Esophagus (tissue), 2 donors: ENCODE results near the gene HIVEP3. TPM values are rescaled to one million over a fixed set of nuclear protein-coding genes. Genes with fewer than 3 reads are reported as not detected.
A peak's percentile ranks its signal among the peaks of the same experiment; 100 is the strongest.

ENCODE experiments used
- H3K27ac ChIP-seq, 2 donors: one replicate each; pipeline ENCODE4 v1.5.1; 2013; ENCODE audit warnings: low read depth in 2 of 2, mild to moderate bottlenecking in 2 of 2, inconsistent platforms in 1 of 2, low read length in 1 of 2, moderate library complexity in 1 of 2
- H3K27me3 ChIP-seq, 2 donors: one replicate each; pipeline ENCODE4 v1.6.1; 2013; ENCODE audit warnings: low read length in 2 of 2, control low read depth in 1 of 2, mild to moderate bottlenecking in 1 of 2; ENCODE audit not compliant: insufficient read depth in 2 of 2, control insufficient read depth in 1 of 2
- H3K36me3 ChIP-seq, 2 donors: one replicate each; pipeline ENCODE4 v1.6.1; 2013; ENCODE audit warnings: low read length in 1 of 2; ENCODE audit not compliant: control insufficient read depth in 2 of 2, insufficient read depth in 2 of 2
- H3K4me1 ChIP-seq, 2 donors: one replicate each; pipeline ENCODE4 v1.6.1; 2013; ENCODE audit warnings: low read length in 1 of 2; ENCODE audit not compliant: control insufficient read depth in 2 of 2, insufficient read depth in 2 of 2
- H3K4me3 ChIP-seq, 2 donors: one replicate each; pipeline ENCODE4 v1.5.1; 2013; ENCODE audit warnings: low read length in 2 of 2, mild to moderate bottlenecking in 2 of 2, low read depth in 1 of 2, moderate library complexity in 1 of 2
- H3K9me3 ChIP-seq, 2 donors: one replicate each; pipeline ENCODE4 v1.6.1; 2013; ENCODE audit warnings: mild to moderate bottlenecking in 2 of 2, low read depth in 1 of 2, low read length in 1 of 2, moderate library complexity in 1 of 2; ENCODE audit not compliant: control insufficient read depth in 2 of 2, insufficient read depth in 1 of 2
- WGBS, 2 donors: extraction: QIAGEN DNeasy Blood & Tissue Kit; methylation state at CpG; one replicate each; pipeline ENCODE4 v1.1.7; 2013; 5-methylcytosine and 5-hydroxymethylcytosine counted together
- polyA plus RNA-seq, 2 donors: library from polyadenylated mRNA; stranded (reverse); fragments of 200-250 nt; gene quantifications; one replicate each; pipeline ENCODE4 v1.2.3, GENCODE V29; 2013
- donor health status: healthy with polysubstance abuse.
- donor health status: Bipolar disorder and iron deficiency.

HIVEP3 gene
- polyA plus RNA-seq, 2 donors: 2.7 to 10.0 TPM

GRCh38 chr1:41507110-41507720, 411.5 kb downstream of the HIVEP3 start:
- 85 to 87% methylated on average over 13 of the region's 13 CpGs for WGBS, 2 donors
- peaks cover 0 to 10% of the 10 kb centered on the region in 2 donors for H3K36me3 ChIP-seq

GRCh38 chr1:41504114-41505035, 414.3 kb downstream of the HIVEP3 start:
- H3K9me3 ChIP-seq: no peaks in the 10 kb centered on the region
- peaks cover 2 to 18% of the 10 kb centered on the region in 2 donors for H3K4me1 ChIP-seq
- peak overlapping the region in 1 of 2 donors; percentile 6 for H3K27ac ChIP-seq
- H3K4me3 ChIP-seq: no peak overlapping the region
- WGBS, 2 donors: 80% methylated on average over 15 of the region's 15 CpGs
- H3K36me3 ChIP-seq: no peaks in the 10 kb centered on the region
- H3K27me3 ChIP-seq: no peaks in the 10 kb centered on the region

More at GRCh38 chr1:41507110-41507720, 411.5 kb downstream of the HIVEP3 start:
- Histone ChIP-seq H3K27ac (no peak overlapping the region), H3K4me3 (no peak overlapping the region), H3K27me3 (no peaks in the 10 kb centered on the region), H3K9me3 (no peaks in the 10 kb centered on the region), H3K4me1 (peaks cover 0 to 2% of the 10 kb centered on the region in 2 donors)

- Histone ChIP-seq H3K27ac (no peak overlapping the region), H3K4me3 (no peak overlapping the region), H3K4me1 (peaks cover 8 to 24% of the 10 kb centered on the region in 2 donors), H3K27me3 (no peaks in the 10 kb centered on the region), H3K9me3 (no peaks in the 10 kb centered on the region), H3K36me3 (no peaks in the 10 kb centered on the region)
- 91% methylated on average over 11 of the region's 11 CpGs for WGBS, 2 donors
Observed at GRCh38 chr1:41503538-41504113, 415.1 kb downstream of the HIVEP3 start.

- 84 to 86% methylated on average over 5 of the region's 5 CpGs for WGBS, 2 donors
- Histone ChIP-seq H3K4me3 (no peak overlapping the region), H3K4me1 (peaks cover 5 to 27% of the 10 kb centered on the region in 2 donors), H3K27ac (no peak overlapping the region), H3K27me3 (no peaks in the 10 kb centered on the region), H3K9me3 (no peaks in the 10 kb centered on the region), H3K36me3 (no peaks in the 10 kb centered on the region)
Observed at GRCh38 chr1:41502912-41503311, 415.8 kb downstream of the HIVEP3 start.

- Histone ChIP-seq H3K27me3 (no peaks in the 10 kb centered on the region), H3K27ac (peak overlapping the region; percentile 51 to 81), H3K4me3 (no peak overlapping the region), H3K4me1 (peaks cover 5 to 34% of the 10 kb centered on the region in 2 donors), H3K9me3 (no peaks in the 10 kb centered on the region), H3K36me3 (no peaks in the 10 kb centered on the region)
- 55 to 60% methylated on average over 20 of the region's 20 CpGs for WGBS, 2 donors
Observed at GRCh38 chr1:41501581-41501980, 417.1 kb downstream of the HIVEP3 start.

GRCh38 chr1:41500781-41501518, 417.8 kb downstream of the HIVEP3 start:
- no peak overlapping the region for H3K4me3 ChIP-seq
- H3K27me3 ChIP-seq: no peaks in the 10 kb centered on the region
- no peaks in the 10 kb centered on the region for H3K9me3 ChIP-seq
- H3K4me1 ChIP-seq: peaks cover 5 to 36% of the 10 kb centered on the region in 2 donors
- H3K27ac ChIP-seq: peak overlapping the region; percentile 81 to 89
- no peaks in the 10 kb centered on the region for H3K36me3 ChIP-seq
- WGBS, 2 donors: 70 to 71% methylated on average over 7 of the region's 7 CpGs

- no peaks in the 10 kb centered on the region for H3K27me3 ChIP-seq
- peaks cover 5 to 37% of the 10 kb centered on the region in 2 donors for H3K4me1 ChIP-seq
- H3K27ac ChIP-seq: peak overlapping the region; percentile 81 to 89
- H3K4me3 ChIP-seq: peak overlapping the region; percentile 16 to 24
- H3K9me3 ChIP-seq: no peaks in the 10 kb centered on the region
- H3K36me3 ChIP-seq: no peaks in the 10 kb centered on the region
- 34 to 51% methylated on average over 10 of the region's 10 CpGs for WGBS, 2 donors
Observed at GRCh38 chr1:41500378-41500777, 418.3 kb downstream of the HIVEP3 start.

GRCh38 chr1:41499591-41499990, 419.1 kb downstream of the HIVEP3 start:
- peak overlapping the region; percentile 11 to 71 for H3K27ac ChIP-seq
- H3K27me3 ChIP-seq: no peaks in the 10 kb centered on the region
- H3K4me1 ChIP-seq: peaks cover 5 to 40% of the 10 kb centered on the region in 2 donors
- H3K36me3 ChIP-seq: no peaks in the 10 kb centered on the region
- H3K4me3 ChIP-seq: peak overlapping the region in 1 of 2 donors; percentile 4
- WGBS, 2 donors: 59 to 60% methylated on average over 2 of the region's 2 CpGs
- no peaks in the 10 kb centered on the region for H3K9me3 ChIP-seq

GRCh38 chr1:41498804-41499203, 419.9 kb downstream of the HIVEP3 start:
- WGBS, 2 donors: 30 to 43% methylated on average over 12 of the region's 12 CpGs
- H3K4me1 ChIP-seq: peaks cover 5 to 40% of the 10 kb centered on the region in 2 donors
- H3K36me3 ChIP-seq: no peaks in the 10 kb centered on the region
- peak overlapping the region; percentile 11 to 53 for H3K27ac ChIP-seq
- H3K27me3 ChIP-seq: no peaks in the 10 kb centered on the region
- no peaks in the 10 kb centered on the region for H3K9me3 ChIP-seq
- no peak overlapping the region for H3K4me3 ChIP-seq
